Epithelial cell of prostate (primary cell): ENCODE measurements around the gene TRAPPC3.

Experiments used
- DNase-seq: peaks from one replicate; pipeline ENCODE4 v3.0.0-alpha.2; 2011; ENCODE audit warnings: low read depth, low spot score
- H3K27ac ChIP-seq: fragments of 450-650 bp; 2 replicates; pipeline ENCODE4 v1.5.1; 2017; ENCODE audit warnings: mild to moderate bottlenecking

TRAPPC3 gene

DNA sequence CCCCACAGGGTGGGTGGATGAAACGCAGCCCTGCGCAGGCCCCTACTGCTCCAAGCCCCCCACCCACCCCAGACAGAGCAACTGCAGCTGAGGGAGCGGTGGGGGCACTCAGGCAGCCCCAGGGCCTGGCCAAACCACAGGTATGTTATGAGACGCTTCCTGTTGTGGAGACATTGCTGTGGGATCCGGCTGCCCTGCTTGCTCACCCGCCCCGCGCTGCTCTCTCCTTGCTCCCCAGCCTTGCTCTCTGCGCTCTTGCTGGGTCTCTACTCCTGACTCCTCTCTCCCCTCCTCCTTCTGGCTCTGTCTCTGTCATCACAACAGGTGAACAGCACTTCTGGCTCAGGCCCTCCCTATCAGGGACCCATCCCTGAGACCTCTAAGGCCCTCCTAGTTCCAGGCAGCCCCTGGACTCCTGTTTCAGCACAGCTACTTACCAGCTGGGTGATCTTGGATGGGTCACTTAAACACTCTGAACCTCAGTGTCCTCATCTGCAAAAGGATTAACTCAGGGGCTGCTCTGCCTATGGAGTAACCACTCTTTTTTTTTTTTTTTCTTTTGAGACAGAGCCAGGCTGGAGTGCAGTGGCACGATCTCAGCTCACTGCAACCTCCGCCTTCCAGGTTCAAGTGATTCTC is 40.1 kb downstream of the TRAPPC3 start:
- peak overlapping the region; percentile 51 for H3K27ac ChIP-seq

GRCh38 chr1:36108314-36108713 is 41.0 kb downstream of the TRAPPC3 start:
- H3K27ac ChIP-seq = no peak overlapping the region

More for the DNA sequence above, 40.1 kb downstream of the TRAPPC3 start:
- DNase-seq = peak; percentile 34

GRCh38 chr1:36107394-36107793 is 41.9 kb downstream of the TRAPPC3 start:
- no peak for DNase-seq
- no peak overlapping the region for H3K27ac ChIP-seq

More at GRCh38 chr1:36108314-36108713, 41.0 kb downstream of the TRAPPC3 start:
- no peak for DNase-seq

- no peak overlapping the region for H3K27ac ChIP-seq
- DNase-seq = no peak
Measured at GRCh38 chr1:36106269-36106668, 43.0 kb downstream of the TRAPPC3 start.

DNA sequence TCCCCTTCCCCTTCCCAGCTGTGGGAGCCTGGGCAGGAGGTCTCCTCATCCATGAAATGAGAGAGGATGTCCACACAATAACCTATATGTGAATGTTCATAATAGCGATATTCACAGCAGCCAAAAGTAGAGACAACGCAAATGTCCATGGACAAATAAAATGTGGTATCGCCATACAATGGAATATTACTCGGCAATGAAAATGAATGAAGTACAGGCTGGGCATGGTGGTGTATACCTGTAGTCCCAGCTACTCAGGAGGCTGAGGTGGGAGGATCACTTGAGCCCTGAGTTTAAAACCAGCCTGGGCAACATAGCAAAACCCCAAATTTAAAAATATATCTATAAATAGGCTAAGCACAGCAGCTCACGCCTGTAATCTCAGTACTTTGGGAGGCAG is 47.7 kb downstream of the TRAPPC3 start:
- no peak for DNase-seq

GRCh38 chr1:36100376-36100775 is 48.9 kb downstream of the TRAPPC3 start:
- H3K27ac ChIP-seq = no peak overlapping the region
- DNase-seq = no peak

More for the DNA sequence above, 47.7 kb downstream of the TRAPPC3 start:
- no peak overlapping the region for H3K27ac ChIP-seq

DNA sequence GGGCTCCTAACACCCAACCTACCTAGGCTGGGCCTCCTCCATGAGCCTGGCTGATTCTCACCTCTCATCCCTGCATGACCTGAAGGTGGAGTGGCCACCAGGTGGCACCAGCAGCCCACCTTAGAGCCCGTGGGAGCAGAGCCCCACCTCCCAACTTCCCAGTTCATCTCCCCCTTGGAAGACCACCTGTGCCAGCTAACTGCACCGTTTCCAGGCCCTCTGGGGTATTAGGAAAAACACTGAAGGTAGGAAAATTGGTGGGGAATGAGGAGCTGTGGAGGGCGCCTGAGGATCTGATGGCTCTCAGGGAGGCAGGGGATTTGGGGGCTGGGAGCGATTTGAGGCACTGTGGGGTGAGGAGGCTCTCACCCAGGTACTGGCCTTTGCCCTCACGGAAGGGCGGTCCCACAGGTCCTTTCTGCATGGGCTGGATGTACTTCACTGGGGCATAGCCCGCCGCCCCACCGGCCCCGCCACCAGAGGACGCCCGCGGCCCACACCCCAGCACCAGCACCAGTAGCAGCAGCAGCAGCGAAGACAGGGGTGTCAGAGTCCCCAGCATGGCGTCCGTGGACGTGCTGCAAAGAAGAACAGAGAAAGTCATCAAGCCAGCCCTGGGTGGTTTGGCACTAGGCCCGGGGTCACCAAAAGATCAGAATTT is 49.5 kb downstream of the TRAPPC3 start:
- no peak for DNase-seq
- no peak overlapping the region for H3K27ac ChIP-seq

DNA sequence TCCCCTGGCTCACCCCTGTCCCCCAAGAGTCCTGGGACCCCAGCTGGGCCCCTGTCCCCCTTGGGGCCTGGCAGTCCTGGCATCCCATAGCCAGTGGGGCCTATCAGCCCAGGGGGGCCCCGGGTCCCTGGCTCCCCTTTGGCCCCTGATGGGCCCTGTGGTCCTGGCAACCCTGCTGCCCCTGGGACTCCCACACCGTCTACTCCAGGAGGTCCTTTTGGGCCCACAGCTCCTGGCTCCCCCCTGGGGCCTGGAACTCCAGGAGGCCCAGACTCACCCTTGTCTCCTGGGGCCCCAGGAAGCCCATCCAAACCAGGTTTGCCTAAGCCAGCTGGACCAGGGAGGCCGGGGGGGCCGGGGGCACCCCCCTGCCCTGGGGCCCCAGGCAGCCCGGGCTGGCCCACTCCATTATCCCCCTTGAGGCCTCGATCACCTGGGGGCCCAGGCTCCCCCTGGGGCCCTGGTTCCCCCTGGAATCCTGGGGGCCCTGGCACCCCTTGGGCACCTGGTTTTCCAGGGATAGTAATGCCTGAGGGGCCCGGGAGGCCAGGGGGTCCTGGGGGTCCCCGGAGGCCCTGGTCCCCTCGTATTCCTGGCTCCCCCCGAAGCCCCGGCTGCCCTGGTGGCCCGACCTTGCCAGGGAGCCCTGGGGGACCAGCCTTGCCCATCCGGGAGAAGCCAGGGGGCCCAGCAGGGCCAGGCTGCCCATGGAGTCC is 50.5 kb downstream of the TRAPPC3 start:
- DNase-seq = no peak
- no peak overlapping the region for H3K27ac ChIP-seq

DNA sequence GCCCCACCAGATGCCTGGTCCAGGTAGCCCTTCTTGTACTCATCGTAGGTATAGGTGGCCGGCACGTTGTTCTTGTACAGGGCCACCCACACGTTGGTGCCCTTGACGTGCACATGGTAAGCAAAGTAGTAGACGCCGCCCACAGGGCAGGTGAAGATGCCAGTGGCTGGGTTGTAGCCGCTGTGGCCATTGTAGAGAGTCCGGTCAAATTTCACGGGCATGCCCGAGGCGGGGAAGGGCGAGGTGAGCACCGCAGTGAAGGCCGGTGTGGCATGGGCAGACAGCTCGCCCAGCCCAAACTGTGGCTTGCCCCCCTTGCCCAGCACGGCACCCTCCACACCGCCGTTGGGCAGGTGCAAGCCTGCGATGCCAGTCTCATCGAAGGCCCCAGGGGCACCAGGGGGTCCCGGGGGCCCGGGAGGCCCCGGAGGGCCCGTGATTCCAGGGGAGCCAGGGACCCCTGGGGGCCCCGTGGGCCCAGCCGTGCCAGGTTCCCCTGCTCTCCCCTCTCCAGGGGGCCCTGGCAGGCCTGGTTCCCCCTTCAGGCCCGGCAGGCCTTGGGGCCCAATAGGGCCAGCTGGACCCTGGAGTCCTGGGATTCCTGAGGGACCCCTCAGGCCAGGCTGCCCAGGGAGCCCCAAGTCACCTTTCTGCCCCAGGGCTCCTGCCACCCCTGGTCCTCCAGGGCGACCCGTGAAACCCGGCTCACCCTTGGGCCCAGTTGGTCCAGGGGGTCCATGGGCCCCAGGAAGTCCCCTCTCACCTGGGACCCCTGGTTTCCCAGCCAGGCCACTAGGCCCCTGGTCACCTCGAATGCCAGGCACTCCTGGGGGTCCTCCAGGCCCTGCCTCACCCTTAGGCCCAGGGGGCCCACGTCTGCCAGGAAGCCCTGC is 51.3 kb downstream of the TRAPPC3 start:
- no peak for DNase-seq
- H3K27ac ChIP-seq = no peak overlapping the region

GRCh38 chr1:36096500-36097432 is 52.5 kb downstream of the TRAPPC3 start:
- DNase-seq = no peak
- no peak overlapping the region for H3K27ac ChIP-seq

GRCh38 chr1:36095760-36096405 is 53.4 kb downstream of the TRAPPC3 start:
- no peak overlapping the region for H3K27ac ChIP-seq
- DNase-seq = no peak

GRCh38 chr1:36094621-36095061 is 54.6 kb downstream of the TRAPPC3 start:
- H3K27ac ChIP-seq = no peak overlapping the region
- no peak for DNase-seq

DNA sequence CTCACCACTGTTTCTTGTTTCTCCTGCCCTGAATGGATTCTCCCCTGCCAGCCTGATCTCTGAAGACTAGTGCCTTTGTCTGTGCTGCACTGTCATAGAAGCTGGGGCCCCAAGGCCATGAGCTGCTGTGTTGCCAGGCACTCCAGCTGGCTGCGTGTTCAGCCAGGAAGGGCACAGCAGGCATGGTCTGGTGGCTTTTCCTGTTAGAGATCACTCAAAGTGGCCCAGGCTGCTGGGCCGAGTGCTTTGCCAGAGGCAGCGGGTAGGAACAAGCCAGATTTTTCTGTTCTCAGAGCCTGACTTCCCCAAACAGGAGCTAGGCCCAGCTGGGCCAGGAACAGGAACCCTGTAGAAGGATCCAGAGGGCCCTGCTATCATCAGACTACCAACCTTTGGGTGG is 55.4 kb downstream of the TRAPPC3 start:
- no peak for DNase-seq
- H3K27ac ChIP-seq = no peak overlapping the region

GRCh38 chr1:36093226-36093625 is 56.1 kb downstream of the TRAPPC3 start:
- no peak overlapping the region for H3K27ac ChIP-seq
- no peak for DNase-seq

DNA sequence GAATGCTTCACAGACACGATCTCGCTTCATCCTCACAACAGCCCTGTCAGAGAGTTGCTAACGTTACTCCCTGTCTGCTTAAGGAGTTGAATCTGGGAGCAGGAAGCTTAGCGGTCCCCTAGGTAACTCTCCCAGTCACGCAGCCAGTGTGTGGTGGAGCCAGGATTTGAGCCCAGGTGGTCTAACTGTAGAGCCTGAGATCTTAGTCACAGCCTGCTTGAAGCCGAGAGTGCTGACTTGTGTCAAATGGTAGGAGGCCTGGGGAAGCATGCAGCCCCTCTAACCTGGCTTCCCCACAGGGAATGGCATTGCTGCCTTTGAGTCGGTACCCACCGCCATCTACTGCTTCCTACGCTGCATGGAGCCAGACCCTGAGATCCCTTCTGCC is 56.5 kb downstream of the TRAPPC3 start:
- H3K27ac ChIP-seq = no peak overlapping the region
- DNase-seq = no peak

DNA sequence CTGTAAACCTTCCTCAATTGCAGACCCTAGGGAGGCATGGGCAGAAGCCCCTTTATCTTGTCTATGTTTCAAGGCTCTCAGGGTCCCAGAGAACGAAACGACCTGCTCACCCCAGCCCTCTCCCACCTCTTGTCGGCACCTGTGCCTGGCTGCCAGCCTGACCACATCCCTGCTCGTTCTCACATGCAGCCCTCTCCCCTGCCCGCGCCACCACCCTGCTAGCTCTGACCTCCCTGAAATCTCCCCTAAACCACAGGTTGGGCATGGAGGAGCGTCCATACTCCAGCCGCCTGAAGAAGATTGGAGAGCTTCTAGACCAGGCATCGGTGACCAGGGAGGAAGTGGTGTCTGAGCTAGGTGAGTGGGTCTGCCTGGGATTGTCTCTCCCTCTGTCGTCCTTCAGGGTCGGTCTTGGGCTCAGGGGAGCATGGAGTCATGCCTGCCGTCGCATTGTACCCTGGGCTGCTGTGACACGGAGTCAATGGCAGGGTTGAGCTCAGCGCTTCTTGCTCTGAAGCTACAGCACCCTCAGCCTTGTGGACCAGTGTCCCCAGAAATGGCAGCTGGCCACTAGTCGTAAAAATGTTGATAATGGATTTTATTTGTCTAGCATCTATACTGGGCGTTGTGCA is 57.0 kb downstream of the TRAPPC3 start:
- no peak overlapping the region for H3K27ac ChIP-seq
- no peak for DNase-seq

DNA sequence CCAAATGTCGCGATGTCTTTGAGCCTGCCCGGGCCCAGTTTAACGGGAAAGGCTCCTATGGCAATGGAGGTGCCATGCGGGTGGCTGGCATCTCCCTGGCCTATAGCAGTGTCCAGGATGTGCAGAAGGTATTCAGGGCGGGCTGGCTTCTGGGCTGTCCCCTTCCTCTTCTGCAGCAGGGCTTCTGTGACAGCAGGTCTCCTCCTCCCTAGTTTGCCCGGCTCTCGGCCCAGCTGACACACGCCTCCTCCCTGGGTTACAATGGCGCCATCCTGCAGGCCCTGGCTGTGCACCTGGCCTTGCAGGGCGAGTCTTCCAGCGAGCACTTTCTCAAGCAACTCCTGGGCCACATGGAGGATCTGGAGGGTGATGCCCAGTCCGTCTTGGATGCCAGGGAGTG is 57.6 kb downstream of the TRAPPC3 start:
- no peak overlapping the region for H3K27ac ChIP-seq
- DNase-seq = no peak

DNA sequence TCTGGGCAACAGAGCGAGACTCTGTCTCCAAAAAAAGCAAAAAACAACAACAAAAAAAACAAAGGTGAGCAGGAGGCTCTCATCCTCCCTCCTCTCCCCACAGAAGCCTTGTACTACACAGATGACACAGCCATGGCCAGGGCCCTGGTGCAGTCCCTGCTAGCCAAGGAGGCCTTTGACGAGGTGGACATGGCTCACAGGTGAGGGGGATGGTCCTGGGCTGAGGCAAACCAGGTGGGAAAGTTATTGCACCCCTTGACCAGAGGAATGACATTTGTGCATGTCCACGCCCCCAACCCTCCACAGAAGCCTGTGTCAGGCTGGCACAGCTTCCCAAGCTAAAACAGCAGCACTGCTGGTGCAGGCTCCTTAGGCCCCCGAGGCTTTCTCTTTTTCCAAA is 58.1 kb downstream of the TRAPPC3 start:
- no peak overlapping the region for H3K27ac ChIP-seq
- DNase-seq = no peak
